Erythroblast (primary cell): ENCODE results near the gene EPS8L3.

Experiments
- GATA1 ChIP-seq: IDR thresholded peaks from 2 replicates; pipeline ENCODE4 v1.6.1; 2011; ENCODE audit warnings: low read depth, mild to moderate bottlenecking, control low read depth, low read length, moderate library complexity
- POLR2A ChIP-seq: IDR thresholded peaks from 2 replicates; pipeline ENCODE4 v1.6.1; 2011; ENCODE audit warnings: mild to moderate bottlenecking, low read length

DNA sequence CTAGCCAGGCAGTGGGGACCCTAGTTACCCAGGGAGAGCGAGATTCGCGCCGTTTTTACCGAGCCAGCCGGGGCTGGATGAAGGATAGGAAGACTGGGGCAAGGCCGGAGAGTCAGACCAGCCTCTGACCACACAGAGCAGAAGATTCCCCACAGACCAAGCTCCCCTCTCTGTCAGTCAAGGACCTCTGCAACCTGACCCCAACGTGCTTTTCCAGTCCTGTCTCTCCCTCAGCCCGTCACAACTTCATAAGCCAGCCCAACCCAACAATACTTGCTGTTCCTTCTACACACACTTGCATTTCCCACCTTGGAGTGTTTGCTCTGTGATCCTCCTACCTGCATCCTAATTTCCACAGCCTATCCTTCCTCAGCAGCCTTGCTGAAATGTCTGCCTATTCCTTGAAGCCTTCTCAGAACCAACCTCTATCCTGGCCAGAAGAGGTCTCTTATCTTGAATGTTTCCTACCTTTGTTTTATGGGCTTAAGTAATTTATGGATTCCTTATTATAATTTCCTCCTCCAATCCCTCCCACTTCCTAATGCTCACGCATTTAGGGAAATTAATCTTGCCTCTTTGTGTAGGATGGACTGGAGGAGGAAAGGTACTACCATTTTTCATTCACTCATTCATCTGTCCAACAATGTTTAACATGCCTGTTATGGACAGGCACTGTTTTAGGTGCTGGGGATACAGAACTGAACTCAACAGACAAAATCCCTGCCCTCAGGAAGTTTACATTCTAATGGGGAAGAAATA is 22.9 kb downstream of the EPS8L3 start, which contains the start of gene GSTM3:
- TF ChIP-seq POLR2A (no peak), GATA1 (no peak)
